Mucosa of rectum (tissue), 2 donors: ENCODE results near the gene CORO2A.

ENCODE experiments used
- H3K27ac ChIP-seq, 2 donors: one replicate each; pipeline ENCODE4 v1.7.0; 2013; ENCODE audit warnings: inconsistent platforms in 2 of 2, low read depth in 2 of 2, low read length in 2 of 2
- H3K27me3 ChIP-seq, 2 donors: one replicate each; pipeline ENCODE4 v1.7.0; 2013; ENCODE audit warnings: low read length in 2 of 2; ENCODE audit not compliant: control insufficient read depth in 2 of 2, insufficient read depth in 2 of 2
- H3K36me3 ChIP-seq, 2 donors: one replicate each; pipeline ENCODE4 v1.7.0; 2013; ENCODE audit warnings: low read length in 2 of 2; ENCODE audit not compliant: control insufficient read depth in 2 of 2, insufficient read depth in 2 of 2
- H3K4me1 ChIP-seq, 2 donors: one replicate each; pipeline ENCODE4 v1.7.0; 2013; ENCODE audit warnings: low read length in 2 of 2, mild to moderate bottlenecking in 1 of 2; ENCODE audit not compliant: control insufficient read depth in 2 of 2, insufficient read depth in 2 of 2
- H3K4me3 ChIP-seq, 2 donors: one replicate each; pipeline ENCODE4 v1.7.0; 2013; ENCODE audit warnings: low read length in 2 of 2
- H3K9ac ChIP-seq, 2 donors: one replicate each; pipeline ENCODE4 v1.7.0; 2013; ENCODE audit warnings: low read length in 2 of 2, low read depth in 1 of 2, mild to moderate bottlenecking in 1 of 2
- H3K9me3 ChIP-seq, 2 donors: one replicate each; pipeline ENCODE4 v1.7.0; 2013; ENCODE audit warnings: low read length in 2 of 2; ENCODE audit not compliant: control insufficient read depth in 2 of 2
- donor health status: healthy.
- donor health status: Normal muscosa, but diverticular disease.

Gene CORO2A

DNA sequence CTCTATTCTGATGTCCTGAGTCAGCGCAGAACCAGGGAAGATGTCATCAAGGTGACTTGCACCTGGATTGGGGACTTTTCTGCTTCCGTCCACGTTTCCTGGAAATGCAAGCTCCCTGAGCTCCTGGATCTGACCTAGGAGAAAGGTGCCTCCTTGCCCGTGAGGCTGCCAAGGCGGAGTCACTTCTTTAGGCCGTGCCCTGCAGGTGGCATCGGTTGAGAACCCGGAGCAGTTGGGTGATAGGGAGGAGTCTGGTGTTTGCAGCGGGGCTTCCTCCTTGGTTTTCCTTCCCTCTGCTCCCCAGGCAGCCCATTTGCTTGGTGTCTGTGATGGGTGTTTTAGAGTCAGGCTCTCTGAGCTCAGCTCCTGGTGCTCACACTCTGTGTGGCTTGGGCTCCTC lies 120.7 kb downstream of the CORO2A start:
- Histone ChIP-seq H3K4me3 (peak overlapping the region; percentile 4 to 22), H3K9me3 (no peaks in the 10 kb centered on the region), H3K27me3 (no peaks in the 10 kb centered on the region), H3K9ac (peak overlapping the region; percentile 68 to 73), H3K27ac (peak overlapping the region; percentile 96 to 97), H3K36me3 (peaks cover 8 to 21% of the 10 kb centered on the region in 2 donors), H3K4me1 (peaks cover 29 to 47% of the 10 kb centered on the region in 2 donors)
